Measurements from ENCODE around the gene PAK4.
"Not testable (repeated sequence)": the region's sequence is repeated elsewhere in the genome, so short reads cannot be mapped to it uniquely, and the experiment has no call there.

Gene PAK4

DNA sequence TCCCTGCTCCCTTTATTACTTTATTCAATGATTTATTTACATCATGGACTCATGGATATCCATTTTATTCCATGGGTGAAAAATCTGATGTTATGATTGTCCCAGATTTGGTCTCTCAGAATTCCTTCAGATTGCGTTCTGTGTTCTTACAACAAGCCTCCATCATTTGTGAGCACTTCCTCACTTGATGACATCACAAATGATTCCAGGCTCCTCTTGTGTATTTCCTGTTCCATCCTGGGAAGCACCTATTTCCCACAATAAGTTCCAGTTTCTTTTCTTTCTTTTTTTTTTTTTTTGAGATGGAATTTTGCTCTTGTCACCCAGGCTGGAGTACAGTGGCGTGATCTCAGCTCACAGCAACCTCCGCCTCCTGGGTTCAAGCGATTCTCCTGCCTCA is 34.7 kb upstream of the PAK4 start:
- no peak for TF ChIP-seq CTCF (IDR thresholded peaks at IDR 0.05; ENCODE audit: low read depth, low read length)
- H3K4me3 ChIP-seq (ENCODE audit: low read depth, low read length) = no peak overlapping the region
- in situ Hi-C loops (cut with HindIII; ENCODE audit: low sequenced_read_pairs) = no loop called here
- no peak for DNase-seq (ENCODE audit: low read depth, low spot score)

DNA sequence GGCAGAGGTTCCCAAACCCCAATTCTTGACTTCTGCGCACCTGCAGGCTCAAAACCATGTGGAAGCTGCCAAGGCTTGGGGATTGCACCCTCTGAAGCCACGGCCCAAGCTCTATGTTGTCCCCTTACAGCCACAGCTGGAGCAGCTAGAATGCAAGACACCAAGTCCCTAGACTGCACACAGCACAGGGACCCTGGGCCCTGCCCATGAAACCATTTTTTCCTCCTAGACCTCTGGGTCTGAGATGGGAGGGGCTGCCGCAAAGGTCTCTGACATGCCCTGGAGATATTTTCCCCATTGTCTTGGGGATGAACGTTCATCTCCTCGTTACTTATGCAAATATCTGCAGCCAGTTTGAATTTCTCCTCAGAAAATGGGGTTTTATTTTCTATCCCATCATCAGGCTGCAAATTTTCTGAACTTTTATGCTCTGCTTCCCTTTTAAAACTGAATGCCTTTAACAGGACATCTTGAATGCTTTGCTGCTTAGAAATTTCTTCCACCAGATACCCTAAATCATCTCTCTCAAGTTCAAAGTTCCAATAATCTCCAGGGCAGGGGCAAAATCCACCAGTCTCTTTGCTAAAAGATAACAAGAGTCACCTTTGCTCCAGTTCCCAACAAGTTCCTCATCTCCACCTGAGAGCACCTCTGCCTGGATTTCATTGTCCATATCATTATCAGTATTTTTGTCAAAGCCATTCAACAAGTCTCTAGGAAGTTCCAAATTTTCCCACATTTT is 29.6 kb upstream of the PAK4 start:
- in situ Hi-C loops (cut with HindIII; ENCODE audit: low sequenced_read_pairs); H3K4me3 ChIP-seq (ENCODE audit: low read depth, low read length); DNase-seq (ENCODE audit: low read depth, low spot score): not testable (repeated sequence)

- no peak for TF ChIP-seq CTCF (IDR thresholded peaks at IDR 0.05; ENCODE audit: low read depth, low read length)
- in situ Hi-C loops (cut with HindIII; ENCODE audit: low sequenced_read_pairs) = no loop called here
- H3K4me3 ChIP-seq (ENCODE audit: low read depth, low read length) = no peak overlapping the region
- no peak for DNase-seq (ENCODE audit: low read depth, low spot score)
Measured at GRCh38 chr19:39097299-39097698, 28.3 kb upstream of the PAK4 start.

GRCh38 chr19:39097721-39098120 is 27.9 kb upstream of the PAK4 start:
- in situ Hi-C loops (cut with HindIII; ENCODE audit: low sequenced_read_pairs) = no loop called here
- DNase-seq (ENCODE audit: low read depth, low spot score) = no peak
- no peak overlapping the region for H3K4me3 ChIP-seq (ENCODE audit: low read depth, low read length)
- no peak for TF ChIP-seq CTCF (IDR thresholded peaks at IDR 0.05; ENCODE audit: low read depth, low read length)

DNA sequence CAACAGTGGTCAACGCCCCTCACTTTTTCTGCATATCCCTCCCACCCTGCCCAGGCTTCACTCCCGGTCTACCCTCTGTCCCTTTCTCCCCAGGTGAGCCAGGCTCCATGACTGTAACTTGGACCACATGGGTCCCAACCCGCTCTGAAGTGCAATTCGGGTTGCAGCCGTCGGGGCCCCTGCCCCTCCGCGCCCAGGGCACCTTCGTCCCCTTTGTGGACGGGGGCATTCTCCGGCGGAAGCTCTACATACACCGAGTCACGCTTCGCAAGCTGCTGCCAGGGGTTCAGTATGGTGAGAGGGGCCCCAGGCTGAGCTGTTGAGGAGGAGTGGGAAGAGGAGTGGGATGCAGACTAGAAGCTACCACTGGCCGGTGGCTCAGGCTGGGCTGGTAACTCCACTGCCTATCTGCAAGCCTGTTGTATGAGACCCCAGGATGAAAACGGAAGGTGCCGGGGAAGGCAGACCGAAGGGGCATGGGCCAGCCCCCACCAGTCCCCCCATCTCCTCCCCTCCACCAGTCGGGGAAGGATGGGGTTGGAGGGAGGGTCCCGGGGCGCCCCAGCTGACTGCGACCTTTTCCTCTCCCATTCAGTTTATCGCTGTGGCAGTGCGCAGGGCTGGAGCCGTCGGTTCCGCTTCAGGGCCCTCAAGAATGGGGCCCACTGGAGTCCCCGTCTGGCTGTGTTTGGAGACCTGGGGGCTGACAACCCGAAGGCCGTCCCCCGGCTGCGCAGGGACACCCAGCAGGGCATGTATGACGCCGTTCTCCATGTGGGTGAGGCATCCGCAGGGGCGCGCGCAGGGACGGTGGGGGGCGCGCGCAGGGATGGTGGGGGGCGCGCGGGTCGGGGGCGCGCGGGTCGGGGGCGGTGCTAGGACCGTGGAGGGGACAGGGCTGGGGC is 27.0 kb upstream of the PAK4 start:
- in situ Hi-C loops (cut with HindIII; ENCODE audit: low sequenced_read_pairs) = no loop called here
- no peak for TF ChIP-seq CTCF (IDR thresholded peaks at IDR 0.05; ENCODE audit: low read depth, low read length)
- no peak for DNase-seq (ENCODE audit: low read depth, low spot score)
- H3K4me3 ChIP-seq (ENCODE audit: low read depth, low read length) = no peak overlapping the region

GRCh38 chr19:39099341-39099740 is 26.2 kb upstream of the PAK4 start:
- TF ChIP-seq CTCF (IDR thresholded peaks at IDR 0.05; ENCODE audit: low read depth, low read length) = no peak
- no peak overlapping the region for H3K4me3 ChIP-seq (ENCODE audit: low read depth, low read length)
- DNase-seq (ENCODE audit: low read depth, low spot score) = no peak
- in situ Hi-C loops (cut with HindIII; ENCODE audit: low sequenced_read_pairs) = no loop called here

Measured in astrocyte of the spinal cord (primary cell).